ENCODE data around the gene MNAT1. TPM values are rescaled to one million over a fixed set of nuclear protein-coding genes. Genes with fewer than 3 reads are reported as not detected.

MNAT1 gene
- total RNA-seq, 4 donors from 2014 or later, result 32.4 to 48.9 (median 44.6) TPM

GRCh38 chr14:60803871-60804270, 69.3 kb downstream of the MNAT1 start:
- WGBS, 2 donors, result 56% methylated on average over 1 of the region's 1 CpG
- H3K4me3 ChIP-seq, result no peak overlapping the region
- H3K27me3 ChIP-seq, result no peaks in the 10 kb centered on the region
- H3K36me3 ChIP-seq, result peaks cover 0 to 33% (median 0%) of the 10 kb centered on the region in 3 donors
- H3K9me3 ChIP-seq, result no peaks in the 10 kb centered on the region
- no peaks in the 10 kb centered on the region for H3K4me1 ChIP-seq
- no peak for DNase-seq (ENCODE audit: low spot score in 2 of 2)
- TF ChIP-seq EP300 (IDR thresholded peaks at IDR 0.05), result no peak
- TF ChIP-seq, protein P1, sequence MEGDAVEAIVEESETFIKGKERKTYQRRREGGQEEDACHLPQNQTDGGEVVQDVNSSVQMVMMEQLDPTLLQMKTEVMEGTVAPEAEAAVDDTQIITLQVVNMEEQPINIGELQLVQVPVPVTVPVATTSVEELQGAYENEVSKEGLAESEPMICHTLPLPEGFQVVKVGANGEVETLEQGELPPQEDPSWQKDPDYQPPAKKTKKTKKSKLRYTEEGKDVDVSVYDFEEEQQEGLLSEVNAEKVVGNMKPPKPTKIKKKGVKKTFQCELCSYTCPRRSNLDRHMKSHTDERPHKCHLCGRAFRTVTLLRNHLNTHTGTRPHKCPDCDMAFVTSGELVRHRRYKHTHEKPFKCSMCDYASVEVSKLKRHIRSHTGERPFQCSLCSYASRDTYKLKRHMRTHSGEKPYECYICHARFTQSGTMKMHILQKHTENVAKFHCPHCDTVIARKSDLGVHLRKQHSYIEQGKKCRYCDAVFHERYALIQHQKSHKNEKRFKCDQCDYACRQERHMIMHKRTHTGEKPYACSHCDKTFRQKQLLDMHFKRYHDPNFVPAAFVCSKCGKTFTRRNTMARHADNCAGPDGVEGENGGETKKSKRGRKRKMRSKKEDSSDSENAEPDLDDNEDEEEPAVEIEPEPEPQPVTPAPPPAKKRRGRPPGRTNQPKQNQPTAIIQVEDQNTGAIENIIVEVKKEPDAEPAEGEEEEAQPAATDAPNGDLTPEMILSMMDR (IDR thresholded peaks at IDR 0.05), result no peak
- no peak for TF ChIP-seq POLR2A (IDR thresholded peaks at IDR 0.05)
- H3K27ac ChIP-seq, result no peak overlapping the region

GRCh38 chr14:60805841-60806430, 71.4 kb downstream of the MNAT1 start:
- H3K27me3 ChIP-seq, result no peaks in the 10 kb centered on the region
- WGBS, 2 donors, result 87 to 98% methylated on average over 1 of the region's 1 CpG
- no peak overlapping the region for H3K27ac ChIP-seq
- peaks cover 0 to 20% (median 0%) of the 10 kb centered on the region in 3 donors for H3K36me3 ChIP-seq
- no peak overlapping the region for H3K4me3 ChIP-seq
- no peak for DNase-seq (ENCODE audit: low spot score in 2 of 2)
- TF ChIP-seq EP300 (IDR thresholded peaks at IDR 0.05) (no peak), POLR2A (IDR thresholded peaks at IDR 0.05) (no peak)
- TF ChIP-seq, protein P1 (IDR thresholded peaks at IDR 0.05), result no peak
- no peaks in the 10 kb centered on the region for H3K4me1 ChIP-seq
- H3K9me3 ChIP-seq, result no peaks in the 10 kb centered on the region

DNA sequence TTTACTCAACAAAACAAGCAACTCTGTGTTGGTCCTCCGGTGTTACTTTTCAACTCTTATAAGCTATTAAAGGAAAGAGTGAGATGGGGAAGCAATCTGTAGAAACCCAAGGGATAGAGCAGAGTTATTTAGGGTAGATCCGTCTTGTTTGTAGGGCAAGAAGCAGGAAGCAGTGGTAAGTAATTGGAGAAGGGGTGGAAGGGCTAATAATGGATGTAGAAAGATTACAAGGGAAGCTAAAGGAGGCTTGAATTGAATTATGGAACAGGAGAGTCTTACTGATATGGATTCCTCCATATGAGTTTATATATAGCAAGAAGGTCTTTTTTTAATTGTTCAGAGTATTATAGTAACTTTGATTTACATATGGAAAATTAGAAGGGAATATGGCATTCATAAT, 72.7 kb downstream of the MNAT1 start:
- 84 to 87% methylated on average over 2 of the region's 2 CpGs for WGBS, 2 donors
- Histone ChIP-seq H3K9me3 (no peaks in the 10 kb centered on the region), H3K4me1 (no peaks in the 10 kb centered on the region), H3K4me3 (no peak overlapping the region), H3K27me3 (no peaks in the 10 kb centered on the region), H3K27ac (no peak overlapping the region), H3K36me3 (peaks cover 0 to 19% (median 0%) of the 10 kb centered on the region in 3 donors)
- TF ChIP-seq EP300 (IDR thresholded peaks at IDR 0.05), result no peak
- TF ChIP-seq POLR2A (IDR thresholded peaks at IDR 0.05), result no peak
- TF ChIP-seq, protein P1 (IDR thresholded peaks at IDR 0.05), result no peak
- no peak for DNase-seq (ENCODE audit: low spot score in 2 of 2)

DNA sequence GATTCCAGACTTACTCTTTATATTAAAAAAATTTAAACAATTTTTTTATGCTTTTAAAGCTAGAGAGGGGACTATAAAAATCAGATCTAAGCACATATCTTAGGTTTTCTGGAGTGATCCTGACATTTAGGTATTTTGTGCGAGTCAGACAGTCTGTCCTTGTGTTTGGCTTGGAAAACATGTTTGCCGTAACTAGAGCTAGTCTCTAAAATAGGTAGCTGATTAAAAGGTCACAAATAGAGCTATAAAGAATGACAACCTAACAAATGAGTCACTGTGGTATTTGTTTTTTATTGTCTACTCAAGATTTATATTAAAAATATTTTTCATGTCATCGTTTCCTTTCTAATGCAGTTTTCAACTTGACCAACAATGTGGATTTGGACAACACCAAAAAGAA, 73.4 kb downstream of the MNAT1 start:
- no peaks in the 10 kb centered on the region for H3K27me3 ChIP-seq
- 89 to 90% methylated on average over 3 of the region's 3 CpGs for WGBS, 2 donors
- no peak for DNase-seq (ENCODE audit: low spot score in 2 of 2)
- H3K4me3 ChIP-seq, result no peak overlapping the region
- no peak overlapping the region for H3K27ac ChIP-seq
- peaks cover 0 to 26% (median under 1%) of the 10 kb centered on the region in 3 donors for H3K36me3 ChIP-seq
- H3K9me3 ChIP-seq, result no peaks in the 10 kb centered on the region
- TF ChIP-seq, protein P1 (IDR thresholded peaks at IDR 0.05), result no peak
- TF ChIP-seq EP300 (IDR thresholded peaks at IDR 0.05) (no peak), POLR2A (IDR thresholded peaks at IDR 0.05) (no peak)
- no peaks in the 10 kb centered on the region for H3K4me1 ChIP-seq

GRCh38 chr14:60812987-60813386, 78.4 kb downstream of the MNAT1 start:
- H3K36me3 ChIP-seq, result peaks cover 0 to 46% (median 5%) of the 10 kb centered on the region in 3 donors
- no peaks in the 10 kb centered on the region for H3K27me3 ChIP-seq
- no peaks in the 10 kb centered on the region for H3K4me1 ChIP-seq
- TF ChIP-seq POLR2A (IDR thresholded peaks at IDR 0.05) (no peak), EP300 (IDR thresholded peaks at IDR 0.05) (no peak)
- TF ChIP-seq, protein P1 (IDR thresholded peaks at IDR 0.05), result no peak
- 93 to 95% methylated on average over 7 of the region's 7 CpGs for WGBS, 2 donors
- H3K9me3 ChIP-seq, result no peaks in the 10 kb centered on the region
- no peak overlapping the region for H3K4me3 ChIP-seq
- no peak for DNase-seq (ENCODE audit: low spot score in 2 of 2)
- no peak overlapping the region for H3K27ac ChIP-seq

All from tibial nerve (tissue), 4 donors.